A673 (cell line): ENCODE results near the gene NCOA7. TPM values are rescaled to one million over a fixed set of nuclear protein-coding genes. Genes with fewer than 3 reads are reported as not detected.
"Not testable (repeated sequence)": the region's sequence is repeated elsewhere in the genome, so short reads cannot be mapped to it uniquely, and the experiment has no call there.

Experiments
- BruUV-seq: library from RNA; stranded (reverse); fragments of 400-500 nt; replicated peaks from 2 replicates; lab custom pipeline; 2021; lab: Mats Ljungman, UMichigan
- CTCF ChIA-PET: fragments of 300-600 bp; sonication (Branson Sonifier 250); formaldehyde crosslinking; loops from one replicate; lab custom pipeline; 2022; ENCODE audit warnings: antibody characterized with exemption; lab: Charles Lee
- POLR2A ChIA-PET: fragments of 300-600 bp; sonication (Branson Sonifier 250); formaldehyde crosslinking; loops from one replicate; lab custom pipeline; 2022; ENCODE audit warnings: antibody characterized with exemption; ENCODE audit not compliant: low non-redundant PET; lab: Charles Lee
- DNase-seq: peaks from one replicate; pipeline ENCODE4 v3.0.0-alpha.2; 2015; ENCODE audit warnings: low spot score
- H3K27ac ChIP-seq: fragments of 200-600 bp; sonication (generic); 2 replicates; pipeline ENCODE4 v1.5.1; 2016; ENCODE audit warnings: mixed run types, low read depth, mild to moderate bottlenecking, mixed read lengths, antibody characterized with exemption, low read length; ENCODE audit not compliant: poor library complexity, severe bottlenecking
- H3K27me3 ChIP-seq: fragments of 200-600 bp; sonication (generic); replicated peaks from 2 replicates; pipeline ENCODE4 v1.6.1; 2017; ENCODE audit warnings: mixed run types, low read depth, mild to moderate bottlenecking, mixed read lengths, antibody characterized with exemption, low read length; ENCODE audit not compliant: insufficient read depth, poor library complexity
- H3K36me3 ChIP-seq: fragments of 200-600 bp; sonication (generic); 2 replicates; pipeline ENCODE4 v1.6.1; 2016; ENCODE audit warnings: mixed run types, mild to moderate bottlenecking, mixed read lengths, antibody characterized with exemption, low read length; ENCODE audit not compliant: insufficient read depth, poor library complexity, severe bottlenecking
- H3K4me1 ChIP-seq: fragments of 200-600 bp; sonication (generic); 2 replicates; pipeline ENCODE4 v1.6.1; 2017; ENCODE audit warnings: mixed run types, mild to moderate bottlenecking, mixed read lengths, antibody characterized with exemption, low read length; ENCODE audit not compliant: insufficient read depth, poor library complexity, severe bottlenecking
- H3K4me3 ChIP-seq: fragments of 200-600 bp; sonication (generic); 2 replicates; pipeline ENCODE4 v1.5.1; 2016; ENCODE audit warnings: low read depth, mixed run types, mild to moderate bottlenecking, mixed read lengths, low read length; ENCODE audit not compliant: poor library complexity, severe bottlenecking
- H3K9me3 ChIP-seq: fragments of 200-600 bp; sonication (generic); 2 replicates; pipeline ENCODE4 v1.6.1; 2016; ENCODE audit warnings: mixed run types, low read depth, mild to moderate bottlenecking, mixed read lengths, antibody characterized with exemption, low read length; ENCODE audit not compliant: poor library complexity, severe bottlenecking
- CTCF ChIP-seq: fragments of 300-800, 200-600 bp; sonication (generic); conservative IDR thresholded peaks from 2 replicates; pipeline ENCODE4 v1.5.1; 2017; ENCODE audit warnings: low read depth, mild to moderate bottlenecking, antibody characterized with exemption, low read length, moderate library complexity, mixed read lengths
- EZH2 ChIP-seq: fragments of 200-600 bp; sonication (generic); IDR thresholded peaks from 2 replicates; pipeline ENCODE4 v1.6.1; 2017; ENCODE audit warnings: borderline replicate concordance, low read depth, mild to moderate bottlenecking, mixed read lengths, antibody characterized with exemption, low read length; ENCODE audit not compliant: poor library complexity, severe bottlenecking
- intact Hi-C: fragments of 100-400 bp; cut with micrococcal nuclease; formaldehyde crosslinking; loops from one replicate; pipeline ENCODE4 v1.10.0; 2022; ENCODE audit not compliant: unreplicated experiment
- total RNA-seq: library from RNA; stranded (reverse); gene quantifications from 2 replicates; pipeline ENCODE4 v1.2.3, GENCODE V29; 2021

Gene NCOA7
- total RNA-seq, 1 experiment from 2014 or later, result 33.5 TPM

GRCh38 chr6:125968493-125968892 is 177.7 kb downstream of the NCOA7 start:
- POLR2A ChIA-PET, result no interaction called here
- intact Hi-C loops, result no loop called here
- CTCF ChIA-PET, result no interaction called here
- H3K4me1 ChIP-seq, result peaks cover 10% of the 10 kb centered on the region
- TF ChIP-seq EZH2, result no peak
- TF ChIP-seq CTCF, result no peak
- BruUV-seq, result no TSS peak
- DNase-seq, result no peak
- no peaks in the 10 kb centered on the region for H3K27me3 ChIP-seq
- H3K4me3 ChIP-seq, result no peak overlapping the region
- H3K36me3 ChIP-seq, result no peaks in the 10 kb centered on the region
- no peaks in the 10 kb centered on the region for H3K9me3 ChIP-seq
- no peak overlapping the region for H3K27ac ChIP-seq

- TF ChIP-seq CTCF (no peak), EZH2 (no peak)
- no TSS peak for BruUV-seq
Observed at GRCh38 chr6:125970760-125971159, 180.0 kb downstream of the NCOA7 start.

GRCh38 chr6:125972478-125972877 is 181.7 kb downstream of the NCOA7 start:
- H3K27me3 ChIP-seq, BruUV-seq, POLR2A ChIA-PET, DNase-seq, H3K4me3 ChIP-seq, H3K4me1 ChIP-seq, H3K27ac ChIP-seq, H3K36me3 ChIP-seq, CTCF ChIA-PET, H3K9me3 ChIP-seq: not testable (repeated sequence)
- intact Hi-C loops, result loop anchor here (5.0 to 10.0 kb wide), 3 partner anchors 115 to 1098 kb away; no protein-coding TSS in a partner anchor

More at GRCh38 chr6:125970760-125971159, 180.0 kb downstream of the NCOA7 start:
- peaks cover 10% of the 10 kb centered on the region for H3K4me1 ChIP-seq
- no peak overlapping the region for H3K27ac ChIP-seq
- intact Hi-C loops, result loop anchor here (5.0 to 10.0 kb wide), 3 partner anchors 113 to 1096 kb away; no protein-coding TSS in a partner anchor
- H3K4me3 ChIP-seq, result no peak overlapping the region
- H3K27me3 ChIP-seq, result no peaks in the 10 kb centered on the region
- ChIA-PET CTCF (no interaction called here), POLR2A (interaction anchor here (0.6 kb wide), 2 partner anchors 98 to 341 kb away, joined by 3 read pairs; no protein-coding TSS in a partner anchor)
- H3K9me3 ChIP-seq, result no peaks in the 10 kb centered on the region
- H3K36me3 ChIP-seq, result no peaks in the 10 kb centered on the region
- no peak for DNase-seq
